ENCODE results near the gene RASGEF1C. TPM values are rescaled to one million over a fixed set of nuclear protein-coding genes. Genes with fewer than 3 reads are reported as not detected.

RASGEF1C gene
- total and polyA plus RNA-seq, 4 donors = 0.09 to 0.10 TPM; not detected in 2

GRCh38 chr5:180102636-180103035 lies 106.4 kb downstream of the RASGEF1C start (continued):
- TF ChIP-seq CTCF (IDR thresholded peaks at IDR 0.05; ENCODE audit: low read depth, low read length, missing input control) (no peak), HNF4G (IDR thresholded peaks at IDR 0.05) (no peak)

- WGBS = 88% methylated on average over 20 of the region's 20 CpGs
- Histone ChIP-seq H3K27ac (ENCODE audit: low read depth in 1 of 2, low read length in 2 of 2) (no peak overlapping the region), H3K27me3 (ENCODE audit: control insufficient read depth in 4 of 4, insufficient read depth in 4 of 4, low read length in 3 of 4) (no peaks in the 10 kb centered on the region), H3K36me3 (ENCODE audit: control insufficient read depth in 4 of 4, insufficient read depth in 3 of 4, low read depth in 1 of 4, low read length in 3 of 4) (no peaks in the 10 kb centered on the region), H3K4me1 (ENCODE audit: control insufficient read depth in 4 of 4, insufficient read depth in 4 of 4, low read length in 3 of 4) (no peaks in the 10 kb centered on the region), H3K4me3 (ENCODE audit: low read depth in 1 of 3, low read length in 3 of 3) (no peak overlapping the region), H3K9ac (ENCODE audit: low read depth in 1 of 2, low read length in 2 of 2) (no peak overlapping the region), H3K9me3 (ENCODE audit: control insufficient read depth in 4 of 4, low read length in 3 of 4) (peaks cover 0 to 1% (median 0%) of the 10 kb centered on the region in 4 donors)
- TF ChIP-seq RAD21 (IDR thresholded peaks at IDR 0.05) = no peak
- DNase-seq (ENCODE audit: low spot score) = no peak
These were observed 107.4 kb downstream of the RASGEF1C start for GRCh38 chr5:180101451-180102105.

GRCh38 chr5:180100621-180101450 lies 108.2 kb downstream of the RASGEF1C start:
- Histone ChIP-seq H3K9ac (ENCODE audit: low read depth in 1 of 2, low read length in 2 of 2) (no peak overlapping the region), H3K9me3 (ENCODE audit: control insufficient read depth in 4 of 4, low read length in 3 of 4) (no peaks in the 10 kb centered on the region), H3K27ac (ENCODE audit: low read depth in 1 of 2, low read length in 2 of 2) (no peak overlapping the region), H3K4me1 (ENCODE audit: control insufficient read depth in 4 of 4, insufficient read depth in 4 of 4, low read length in 3 of 4) (no peaks in the 10 kb centered on the region), H3K4me3 (ENCODE audit: low read depth in 1 of 3, low read length in 3 of 3) (no peak overlapping the region), H3K27me3 (ENCODE audit: control insufficient read depth in 4 of 4, insufficient read depth in 4 of 4, low read length in 3 of 4) (no peaks in the 10 kb centered on the region), H3K36me3 (ENCODE audit: control insufficient read depth in 4 of 4, insufficient read depth in 3 of 4, low read depth in 1 of 4, low read length in 3 of 4) (no peaks in the 10 kb centered on the region)
- no peak for DNase-seq (ENCODE audit: low spot score)
- TF ChIP-seq GABPA (IDR thresholded peaks at IDR 0.05 in 1 of 2, conservative IDR thresholded peaks at IDR 0.05 in 1 of 2) (no peak), RXRA (IDR thresholded peaks at IDR 0.05) (no peak), JUND (IDR thresholded peaks at IDR 0.05) (no peak), TAF1 (conservative IDR thresholded peaks at IDR 0.05) (no peak), YY1 (IDR thresholded peaks at IDR 0.05) (no peak), REST (IDR thresholded peaks at IDR 0.05) (no peak), CTCF (IDR thresholded peaks at IDR 0.05; ENCODE audit: low read depth, low read length, missing input control) (no peak), FOXA2 (IDR thresholded peaks at IDR 0.05) (no peak), ATF3 (IDR thresholded peaks at IDR 0.05) (no peak)
- WGBS = 86% methylated on average over 29 of the region's 29 CpGs

Measured in liver (tissue), 9 donors.